H1 (cell line): ENCODE measurements around the gene TUBB1. TPM values are rescaled to one million over a fixed set of nuclear protein-coding genes. Genes with fewer than 3 reads are reported as not detected.

ENCODE experiments used
- ASH2L ChIP-seq: fragments of 200-600, 300-600 bp; sonication (generic); IDR thresholded peaks from one replicate; pipeline ENCODE4 v1.7.1; 2017; ENCODE audit warnings: low read length
- BRCA1 ChIP-seq: IDR thresholded peaks from 2 replicates; pipeline ENCODE4 v1.6.1; 2012; ENCODE audit warnings: low read depth, low read length, improper control_type of control experiment
- CHD7 ChIP-seq: fragments of 300-600 bp; sonication (generic); IDR thresholded peaks from 2 replicates; pipeline ENCODE4 v1.7.1; 2012; ENCODE audit warnings: low read length, moderate library complexity, mild to moderate bottlenecking, inconsistent platforms; ENCODE audit not compliant: insufficient replicate concordance
- NRF1 ChIP-seq: IDR thresholded peaks from 2 replicates; pipeline ENCODE4 v1.6.1; 2011; ENCODE audit warnings: mild to moderate bottlenecking, low read depth, low read length, improper control_type of control experiment
- SIX5 ChIP-seq: IDR thresholded peaks from 2 replicates; pipeline ENCODE4 v1.6.1; 2011; ENCODE audit warnings: mild to moderate bottlenecking, low read depth, low read length
- USF2 ChIP-seq: IDR thresholded peaks from 2 replicates; pipeline ENCODE4 v1.6.1; 2011; ENCODE audit warnings: low read length, improper control_type of control experiment
- polyA plus RNA-seq, 7 experiments: library from polyadenylated mRNA; depleted of rRNA in 3 of 7; stranded (reverse) in 5 of 7; unstranded in 2 of 7; fragments of >200 nt in 5 of 7; fragments of 200-250 nt in 2 of 7; gene quantifications; 1 replicate in 5 of 7; 2 replicates in 1 of 7; 4 replicates in 1 of 7; pipeline versions ENCODE4 v1.2.1 to v1.2.3, GENCODE V29; 2011 to 2013; ENCODE audit warnings: missing spikeins in 2 of 7, mixed read lengths in 2 of 7
- total RNA-seq: library from RNA; stranded (reverse); fragmentation: NEBNext Ultra II Directional; extraction: Animal tissue kit (Norgen Biotek cat#: 25700); gene quantifications from 2 replicates; pipeline ENCODE4 v1.2.1, GENCODE V29; 2021

Gene TUBB1
- total and polyA plus RNA-seq, 2 of the 8 experiments (the other 6 are each of a cell fraction or from before 2014, with no cell fraction given) = not detected

GRCh38 chr20:59040667-59041066 is 21.4 kb downstream of the TUBB1 start (continued):
- TF ChIP-seq CHD7 (no peak), SIX5 (no peak), ASH2L (no peak), USF2 (no peak), BRCA1 (no peak), NRF1 (no peak)
